CD4-positive, alpha-beta T cell treated with Interleukin-10 for 1 hour (primary cell): ENCODE measurements around the gene TTC23L.
"Not testable (repeated sequence)": the region's sequence is repeated elsewhere in the genome, so short reads cannot be mapped to it uniquely, and the experiment has no call there.

Source experiments
- DNase-seq: peaks from one replicate; pipeline ENCODE4 v3.0.0-alpha.2; 2020

The TTC23L gene

GRCh38 chr5:34881246-34881645, 42.3 kb downstream of the TTC23L start:
- DNase-seq, result no peak

- DNase-seq, result no peak
These were observed 47.6 kb downstream of the TTC23L start for GRCh38 chr5:34886392-34887119.

- DNase-seq, result no peak
These were observed 50.4 kb downstream of the TTC23L start for GRCh38 chr5:34889394-34889793.

GRCh38 chr5:34891981-34892380, 53.0 kb downstream of the TTC23L start:
- DNase-seq, result no peak

GRCh38 chr5:34892414-34892813, 53.5 kb downstream of the TTC23L start:
- DNase-seq, result no peak

GRCh38 chr5:34894716-34895115, 55.8 kb downstream of the TTC23L start:
- DNase-seq, result no peak

GRCh38 chr5:34895641-34896419, 56.9 kb downstream of the TTC23L start:
- DNase-seq, result no peak

GRCh38 chr5:34897646-34898045, 58.7 kb downstream of the TTC23L start:
- no peak for DNase-seq

GRCh38 chr5:34898258-34898895, 59.4 kb downstream of the TTC23L start:
- DNase-seq, result peak; percentile 60

- DNase-seq, result no peak
These were observed 60.1 kb downstream of the TTC23L start for GRCh38 chr5:34899066-34899465.

- DNase-seq, result no peak
These were observed 61.7 kb downstream of the TTC23L start for GRCh38 chr5:34900652-34901051.

- DNase-seq, result no peak
These were observed 64.3 kb downstream of the TTC23L start for GRCh38 chr5:34903260-34903659.

GRCh38 chr5:34905564-34905963, 66.6 kb downstream of the TTC23L start:
- DNase-seq, result no peak

- no peak for DNase-seq
These were observed 74.1 kb downstream of the TTC23L start for GRCh38 chr5:34913072-34913471.

GRCh38 chr5:34914671-34915138, 75.7 kb downstream of the TTC23L start:
- DNase-seq, result peak; percentile 17

- DNase-seq, result peak; percentile 94
These were observed 76.3 kb downstream of the TTC23L start, which contains the start of the genes BRIX1 and RAD1 for GRCh38 chr5:34915139-34915855. TSS of gene BRIX1 (plus strand) at chr5:34915711. CDS start at chr5:34915739, 28 bp downstream. TSS of gene RAD1 (minus strand) at chr5:34915504. CDS start at chr5:34914892, 612 bp downstream.

GRCh38 chr5:34915856-34916192, 76.9 kb downstream of the TTC23L start:
- no peak for DNase-seq

- DNase-seq, result no peak
These were observed 77.6 kb downstream of the TTC23L start for GRCh38 chr5:34916518-34916917.

- no peak for DNase-seq
These were observed 79.1 kb downstream of the TTC23L start for GRCh38 chr5:34918025-34918424.

- DNase-seq, result no peak
These were observed 80.1 kb downstream of the TTC23L start for GRCh38 chr5:34919077-34919476.

GRCh38 chr5:34923256-34923655, 84.3 kb downstream of the TTC23L start:
- DNase-seq, result not testable (repeated sequence)

GRCh38 chr5:34923694-34924461, 84.9 kb downstream of the TTC23L start:
- DNase-seq, result no peak
